DND-41 (cell line): Measurements from ENCODE around the gene BCR.

Source experiments
- ATAC-seq: fragments of 200-7000 bp; cut with Tn5 transposase; 3 replicates; pipeline ENCODE4 v1.9.1; 2021; ENCODE audit warnings: low read depth; ENCODE audit not compliant: insufficient read depth
- DNase-seq: peaks from one replicate; pipeline ENCODE4 v3.0.0-alpha.2; 2020
- H2AFZ ChIP-seq: 2 replicates; pipeline ENCODE4 v1.6.0; 2012; ENCODE audit warnings: low read depth, low read length
- H3K27ac ChIP-seq: 2 replicates; pipeline ENCODE4 v1.5.1; 2012; ENCODE audit warnings: low read length, inconsistent platforms
- H3K27me3 ChIP-seq: fragments of 200-600 bp; sonication (generic); 2 replicates; pipeline ENCODE4 v1.6.0; 2012; ENCODE audit warnings: low read length, mild to moderate bottlenecking, inconsistent platforms; ENCODE audit not compliant: insufficient read depth, poor library complexity
- H3K36me3 ChIP-seq: 2 replicates; pipeline ENCODE4 v1.5.1; 2012; ENCODE audit warnings: low read length, inconsistent platforms; ENCODE audit not compliant: insufficient read depth
- H3K4me1 ChIP-seq: 2 replicates; pipeline ENCODE4 v1.5.1; 2012; ENCODE audit warnings: mild to moderate bottlenecking, low read length; ENCODE audit not compliant: insufficient read depth
- H3K4me2 ChIP-seq: 2 replicates; pipeline ENCODE4 v1.6.0; 2012; ENCODE audit warnings: mild to moderate bottlenecking, moderate library complexity, low read length, inconsistent platforms; ENCODE audit not compliant: insufficient read depth
- H3K4me3 ChIP-seq, 2 experiments: fragments of 200-600 bp in 1 of 2; shearing (Covaris generic) in 1 of 2; 2 replicates each; pipeline ENCODE4 v1.5.1; 2012 to 2016; ENCODE audit warnings: inconsistent platforms in 2 of 2, low read length in 2 of 2, mild to moderate bottlenecking in 2 of 2, low read depth in 1 of 2, moderate library complexity in 1 of 2
- H3K79me2 ChIP-seq: 2 replicates; pipeline ENCODE4 v1.6.0; 2012; ENCODE audit warnings: low read length, inconsistent platforms; ENCODE audit not compliant: insufficient read depth
- H3K9ac ChIP-seq: 2 replicates; pipeline ENCODE4 v1.6.0; 2012; ENCODE audit warnings: low read depth, mild to moderate bottlenecking, inconsistent platforms, low read length, moderate library complexity
- H3K9me3 ChIP-seq: 2 replicates; pipeline ENCODE4 v1.5.1; 2012; ENCODE audit warnings: low read length, moderate library complexity, mild to moderate bottlenecking, inconsistent platforms; ENCODE audit not compliant: insufficient read depth, severe bottlenecking
- H4K20me1 ChIP-seq: 2 replicates; pipeline ENCODE4 v1.6.0; 2012; ENCODE audit warnings: low read length; ENCODE audit not compliant: insufficient read depth
- EZH2 ChIP-seq: IDR thresholded peaks from 3 replicates; pipeline ENCODE4 v1.6.1; 2012; ENCODE audit warnings: borderline replicate concordance, low read depth, mild to moderate bottlenecking, moderate library complexity, low read length, inconsistent platforms; ENCODE audit not compliant: severe bottlenecking
- TF ChIP-seq, protein P1 (sequence below): IDR thresholded peaks from 2 replicates; pipeline ENCODE4 v1.5.1; 2012; ENCODE audit warnings: borderline replicate concordance, low read length, moderate library complexity, mild to moderate bottlenecking; ENCODE audit not compliant: poor library complexity, severe bottlenecking; ENCODE audit errors: extremely low read depth

The BCR gene

GRCh38 chr22:23180301-23180892, at the start of gene BCR:
BCR (plus strand) TSS chr22:23180509; CDS start chr22:23180961, 452 bp downstream.
- Histone ChIP-seq H3K27me3 (no peaks in the 10 kb centered on the region), H3K4me3 (peak within 1 kb of the TSS; percentile 36 to 87; a peak in 3 of 4 replicates), H3K9ac (peak within 1 kb of the TSS; percentile 68), H3K4me1 (peaks cover 59% of the 10 kb centered on the region), H3K79me2 (peaks cover 47% of the 10 kb centered on the region), H3K9me3 (peaks cover 19% of the 10 kb centered on the region), H3K36me3 (peaks cover 32% of the 10 kb centered on the region), H4K20me1 (peaks cover 36% of the 10 kb centered on the region), H3K27ac (peak within 1 kb of the TSS; percentile 68), H3K4me2 (peak within 1 kb of the TSS; percentile 95), H2AFZ (peak within 1 kb of the TSS; percentile 67)
- DNase-seq (peak; percentile 62), ATAC-seq (peak; percentile 81)
- TF ChIP-seq, protein P1, sequence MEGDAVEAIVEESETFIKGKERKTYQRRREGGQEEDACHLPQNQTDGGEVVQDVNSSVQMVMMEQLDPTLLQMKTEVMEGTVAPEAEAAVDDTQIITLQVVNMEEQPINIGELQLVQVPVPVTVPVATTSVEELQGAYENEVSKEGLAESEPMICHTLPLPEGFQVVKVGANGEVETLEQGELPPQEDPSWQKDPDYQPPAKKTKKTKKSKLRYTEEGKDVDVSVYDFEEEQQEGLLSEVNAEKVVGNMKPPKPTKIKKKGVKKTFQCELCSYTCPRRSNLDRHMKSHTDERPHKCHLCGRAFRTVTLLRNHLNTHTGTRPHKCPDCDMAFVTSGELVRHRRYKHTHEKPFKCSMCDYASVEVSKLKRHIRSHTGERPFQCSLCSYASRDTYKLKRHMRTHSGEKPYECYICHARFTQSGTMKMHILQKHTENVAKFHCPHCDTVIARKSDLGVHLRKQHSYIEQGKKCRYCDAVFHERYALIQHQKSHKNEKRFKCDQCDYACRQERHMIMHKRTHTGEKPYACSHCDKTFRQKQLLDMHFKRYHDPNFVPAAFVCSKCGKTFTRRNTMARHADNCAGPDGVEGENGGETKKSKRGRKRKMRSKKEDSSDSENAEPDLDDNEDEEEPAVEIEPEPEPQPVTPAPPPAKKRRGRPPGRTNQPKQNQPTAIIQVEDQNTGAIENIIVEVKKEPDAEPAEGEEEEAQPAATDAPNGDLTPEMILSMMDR: peak; percentile 21
- TF ChIP-seq EZH2: no peak

DNA sequence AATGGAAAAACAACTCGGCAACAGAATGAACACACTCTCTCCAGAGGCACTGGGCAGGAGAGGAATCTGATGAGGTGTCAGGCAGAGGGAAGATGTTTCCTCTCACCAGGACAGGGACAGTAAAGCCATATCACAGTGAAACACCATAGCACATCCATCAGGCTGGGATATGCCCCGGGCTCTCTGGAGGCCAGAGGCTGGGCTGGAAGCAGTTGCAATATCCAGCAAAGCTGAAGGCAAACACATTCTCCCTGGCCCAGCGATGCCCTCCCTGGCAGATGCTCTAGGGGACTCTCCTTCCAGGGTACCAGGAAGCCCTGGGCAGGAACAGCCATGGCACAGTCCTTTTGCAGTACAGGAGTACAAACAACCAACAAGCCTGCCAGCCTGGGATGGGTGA, 49.6 kb upstream of the BCR start:
- Histone ChIP-seq H3K79me2 (no peaks in the 10 kb centered on the region), H4K20me1 (0 out of 2 replicates have a peak, but pooled peaks cover 3% of the 10 kb centered on the region), H2AFZ (no peak overlapping the region), H3K9me3 (no peaks in the 10 kb centered on the region), H3K27me3 (no peaks in the 10 kb centered on the region), H3K27ac (no peak overlapping the region), H3K4me2 (no peak overlapping the region), H3K4me1 (peaks cover 3% of the 10 kb centered on the region), H3K9ac (no peak overlapping the region), H3K36me3 (no peaks in the 10 kb centered on the region), H3K4me3 (no peak overlapping the region)
- DNase-seq (no peak), ATAC-seq (no peak)
- TF ChIP-seq, protein P1: no peak
- no peak for TF ChIP-seq EZH2

- no peaks in the 10 kb centered on the region for H3K9me3 ChIP-seq
- ATAC-seq: no peak
- H4K20me1 ChIP-seq: no peaks in the 10 kb centered on the region
- no peaks in the 10 kb centered on the region for H3K27me3 ChIP-seq
- H3K4me2 ChIP-seq: no peak overlapping the region
- H3K4me3 ChIP-seq: no peak overlapping the region
- peaks cover 15% of the 10 kb centered on the region for H3K4me1 ChIP-seq
- H2AFZ ChIP-seq: no peak overlapping the region
- no peak overlapping the region for H3K9ac ChIP-seq
- H3K36me3 ChIP-seq: no peaks in the 10 kb centered on the region
- TF ChIP-seq, protein P1: no peak
- no peak for TF ChIP-seq EZH2
- H3K27ac ChIP-seq: no peak overlapping the region
- no peaks in the 10 kb centered on the region for H3K79me2 ChIP-seq
- DNase-seq: no peak
These were observed 48.4 kb upstream of the BCR start for GRCh38 chr22:23131931-23132330.
